ENCODE data around the gene SPATA1. TPM values are rescaled to one million over a fixed set of nuclear protein-coding genes. Genes with fewer than 3 reads are reported as not detected.

Gene SPATA1
- total and polyA plus RNA-seq, 2 donors (not counting 1 experiment from before 2014, with no cell fraction given): 0.73 to 8.6 TPM

DNA sequence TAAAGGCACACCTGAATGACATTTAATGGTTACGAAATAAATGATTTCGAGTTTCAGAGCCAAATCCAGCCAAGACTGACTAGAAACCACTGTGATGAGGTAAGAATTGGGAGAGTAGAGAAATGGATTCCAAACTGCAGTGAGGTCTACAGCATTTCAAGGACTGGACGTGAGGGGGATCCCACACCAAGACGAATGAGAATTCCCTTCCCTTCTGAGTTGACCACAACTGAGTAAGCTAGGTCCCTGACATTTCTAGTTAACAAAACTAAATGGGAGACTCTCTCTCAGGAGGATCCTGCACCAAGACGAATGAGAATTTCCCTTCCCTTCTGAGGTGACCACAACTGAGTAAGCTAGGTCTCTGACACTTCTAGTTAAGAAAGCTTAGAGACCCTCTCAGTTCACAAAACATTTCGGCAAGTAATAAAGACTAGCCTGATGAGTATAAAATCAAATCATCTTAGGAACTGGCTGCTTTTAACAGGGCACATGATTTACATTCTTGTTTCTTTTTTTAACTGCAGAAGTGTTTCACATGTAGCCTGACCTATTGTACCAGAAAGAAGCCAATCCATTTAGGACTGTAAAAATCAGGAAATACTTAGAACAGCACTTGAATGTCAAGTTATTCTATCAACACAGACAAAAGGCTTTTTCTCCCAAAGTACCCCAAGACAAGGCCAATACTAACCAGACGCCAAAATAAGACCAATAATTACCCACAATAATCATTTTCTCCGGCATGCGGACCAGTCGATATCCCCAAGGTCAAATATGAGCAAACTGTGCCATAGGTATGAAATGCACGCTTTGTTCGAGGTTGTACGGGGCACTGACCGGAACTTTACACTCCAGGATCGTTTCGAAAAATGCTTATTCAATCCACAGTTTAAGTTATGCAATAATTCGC, 1.4 kb upstream of the SPATA1 start:
- CTCF ChIA-PET: interaction anchor here (0.9 to 2.1 kb wide), 7 partner anchors 9 to 118 kb away, joined by 3 to 5 read pairs (median 3); no protein-coding TSS in a partner anchor
- H2AFZ ChIP-seq (ENCODE audit: insufficient read depth, low read depth, low read length, poor library complexity, severe bottlenecking): peak overlapping the region; percentile 84
- 15% methylated on average over 13 of the region's 17 CpGs for WGBS (ENCODE audit: insufficient coverage)

More for the DNA sequence above, 1.4 kb upstream of the SPATA1 start:
- H3K9me3 Mint-ChIP-seq (ENCODE audit: insufficient read depth): no peaks in the 10 kb centered on the region
- Histone ChIP-seq H3K9ac (ENCODE audit: low read length) (peak overlapping the region; percentile 73), H3K4me2 (replicated peaks; ENCODE audit: low read depth, low read length, poor library complexity, severe bottlenecking) (peak overlapping the region; percentile 84), H3K9me3 (ENCODE audit: control extremely low read depth in 1 of 3, control insufficient read depth in 2 of 3, insufficient read depth in 1 of 3, low read length in 2 of 3) (peaks cover 0 to 6% (median 0%) of the 10 kb centered on the region in 3 donors), H3K27me3 (replicated peaks in 1 of 4; ENCODE audit: control extremely low read depth in 1 of 4, control insufficient read depth in 3 of 4, insufficient read depth in 4 of 4, low read length in 3 of 4) (no peaks in the 10 kb centered on the region), H4K20me1 (ENCODE audit: control insufficient read depth, insufficient read depth, low read length, poor library complexity, severe bottlenecking) (peaks cover 7% of the 10 kb centered on the region), H3K79me2 (ENCODE audit: control insufficient read depth, insufficient read depth, low read length) (peaks cover 54% of the 10 kb centered on the region), H3K27ac (ENCODE audit: low read length in 2 of 2) (peak overlapping the region in 1 of 2 donors; percentile 82), H3K36me3 (replicated peaks in 1 of 2; ENCODE audit: control extremely low read depth in 1 of 2, control insufficient read depth in 1 of 2, extremely low read depth in 1 of 2, insufficient read depth in 2 of 2, low read length in 1 of 2) (peaks cover 0 to 8% of the 10 kb centered on the region in 2 experiments), H3K4me1 (ENCODE audit: control insufficient read depth in 2 of 2, insufficient read depth in 2 of 2, low read length in 2 of 2) (peaks cover 23 to 27% of the 10 kb centered on the region in 2 donors), H3K4me3 (ENCODE audit: control extremely low read depth in 1 of 5, extremely low read depth in 1 of 5, insufficient read depth in 1 of 5, low read depth in 2 of 5, low read length in 4 of 5) (peak overlapping the region; percentile 82 to 98 (median 89))
- H3K27ac Mint-ChIP-seq: peak overlapping the region; percentile 98
- H3K27me3 Mint-ChIP-seq: no peaks in the 10 kb centered on the region
- ATAC-seq (ENCODE audit: low read depth): no peak
- DNase-seq: no peak
- TF ChIP-seq EZH2 (IDR thresholded peaks at IDR 0.05; ENCODE audit: borderline replicate concordance, insufficient read depth, low read depth, low read length, poor library complexity, severe bottlenecking): no peak
- TF ChIP-seq, protein P1, sequence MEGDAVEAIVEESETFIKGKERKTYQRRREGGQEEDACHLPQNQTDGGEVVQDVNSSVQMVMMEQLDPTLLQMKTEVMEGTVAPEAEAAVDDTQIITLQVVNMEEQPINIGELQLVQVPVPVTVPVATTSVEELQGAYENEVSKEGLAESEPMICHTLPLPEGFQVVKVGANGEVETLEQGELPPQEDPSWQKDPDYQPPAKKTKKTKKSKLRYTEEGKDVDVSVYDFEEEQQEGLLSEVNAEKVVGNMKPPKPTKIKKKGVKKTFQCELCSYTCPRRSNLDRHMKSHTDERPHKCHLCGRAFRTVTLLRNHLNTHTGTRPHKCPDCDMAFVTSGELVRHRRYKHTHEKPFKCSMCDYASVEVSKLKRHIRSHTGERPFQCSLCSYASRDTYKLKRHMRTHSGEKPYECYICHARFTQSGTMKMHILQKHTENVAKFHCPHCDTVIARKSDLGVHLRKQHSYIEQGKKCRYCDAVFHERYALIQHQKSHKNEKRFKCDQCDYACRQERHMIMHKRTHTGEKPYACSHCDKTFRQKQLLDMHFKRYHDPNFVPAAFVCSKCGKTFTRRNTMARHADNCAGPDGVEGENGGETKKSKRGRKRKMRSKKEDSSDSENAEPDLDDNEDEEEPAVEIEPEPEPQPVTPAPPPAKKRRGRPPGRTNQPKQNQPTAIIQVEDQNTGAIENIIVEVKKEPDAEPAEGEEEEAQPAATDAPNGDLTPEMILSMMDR (IDR thresholded peaks at IDR 0.05): no peak
- intact Hi-C loops (cut with micrococcal nuclease): loop anchor here (2.0 to 10.0 kb wide), 6 partner anchors 37 to 772 kb away; partner anchors contain the start of genes BCL10, PRKACB and SYDE2
- peak overlapping the region; percentile 95 for H3K4me3 Mint-ChIP-seq
- H3K4me1 Mint-ChIP-seq: peaks cover 37% of the 10 kb centered on the region
- POLR2A ChIA-PET: interaction anchor here (1.1 to 2.7 kb wide), 5 partner anchors 25 to 361 kb away, joined by 3 to 41 read pairs (median 8); partner anchors contain the start of genes CTBS, PRKACB and RPF1

Measured in B cell (primary cell).